GM18520 (cell line): ENCODE measurements around the gene FRMD8.

ENCODE experiments used
- ATAC-seq: cut with Tn5 transposase; IDR thresholded peaks from one replicate; pipeline ENCODE4 v1.9.1; 2021; ENCODE audit not compliant: unreplicated experiment

Gene FRMD8

GRCh38 chr11:65424205-65425104 is 38.0 kb downstream of the FRMD8 start:
- ATAC-seq: no peak

GRCh38 chr11:65425105-65425970 is 38.9 kb downstream of the FRMD8 start:
- ATAC-seq: no peak

- peak; percentile 18 for ATAC-seq
These were observed 39.8 kb downstream of the FRMD8 start for GRCh38 chr11:65425971-65426838.

GRCh38 chr11:65426839-65427690 is 40.6 kb downstream of the FRMD8 start:
- no peak for ATAC-seq

GRCh38 chr11:65427691-65428577 is 41.5 kb downstream of the FRMD8 start:
- ATAC-seq: no peak

- ATAC-seq: no peak
These were observed 42.2 kb downstream of the FRMD8 start for GRCh38 chr11:65428578-65429067.

GRCh38 chr11:65429068-65429681 is 42.7 kb downstream of the FRMD8 start:
- ATAC-seq: no peak

GRCh38 chr11:65429724-65430405 is 43.4 kb downstream of the FRMD8 start:
- ATAC-seq: no peak

GRCh38 chr11:65430406-65431217 is 44.2 kb downstream of the FRMD8 start:
- ATAC-seq: no peak

GRCh38 chr11:65431451-65432099 is 45.1 kb downstream of the FRMD8 start:
- ATAC-seq: peak; percentile 21

- no peak for ATAC-seq
These were observed 45.7 kb downstream of the FRMD8 start for GRCh38 chr11:65432100-65432650.

- ATAC-seq: no peak
These were observed 46.5 kb downstream of the FRMD8 start for GRCh38 chr11:65432686-65433582.

GRCh38 chr11:65433657-65434056 is 47.2 kb downstream of the FRMD8 start:
- ATAC-seq: no peak

- ATAC-seq: no peak
These were observed 47.7 kb downstream of the FRMD8 start for GRCh38 chr11:65434057-65434666.
